Glomerular endothelial cell (primary cell): Measurements from ENCODE around the gene ZBTB17. TPM values are rescaled to one million over a fixed set of nuclear protein-coding genes. Genes with fewer than 3 reads are reported as not detected.

Experiments used
- DNase-seq: peaks from one replicate; pipeline ENCODE4 v3.0.0-alpha.2; 2011; ENCODE audit warnings: low read depth, low spot score; ENCODE audit errors: extremely low read depth
- total RNA-seq: library from RNA; depleted of rRNA; stranded (reverse); fragments of >200 nt; gene quantifications from 2 replicates; pipeline ENCODE4 v1.2.3, GENCODE V29; 2015

The ZBTB17 gene
- total RNA-seq, 1 donor from 2014 or later, result 35.6 TPM

GRCh38 chr1:15962671-15963362, 13.1 kb downstream of the ZBTB17 start:
- no peak for DNase-seq

GRCh38 chr1:15962176-15962575, 13.7 kb downstream of the ZBTB17 start:
- DNase-seq, result no peak

DNA sequence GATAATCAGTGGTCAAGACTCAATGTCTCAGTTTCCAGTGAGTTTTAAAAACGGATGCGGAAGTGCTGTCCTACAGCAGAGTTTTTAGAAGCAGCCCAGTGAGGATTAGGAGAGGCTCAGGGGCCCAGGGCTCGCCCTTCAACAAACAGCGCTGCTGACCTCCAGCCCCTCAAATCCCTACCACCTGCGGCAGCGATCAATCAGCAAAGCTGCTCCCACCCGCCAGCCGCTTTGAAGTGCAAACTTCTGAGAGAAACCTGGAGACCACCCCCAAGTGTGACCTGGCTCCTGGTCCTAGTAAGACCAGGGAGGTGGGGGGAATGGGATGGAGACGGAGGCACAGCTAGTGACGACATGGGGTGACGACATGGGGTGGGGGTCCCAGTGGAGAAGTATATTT, 14.4 kb downstream of the ZBTB17 start:
- DNase-seq, result no peak

DNA sequence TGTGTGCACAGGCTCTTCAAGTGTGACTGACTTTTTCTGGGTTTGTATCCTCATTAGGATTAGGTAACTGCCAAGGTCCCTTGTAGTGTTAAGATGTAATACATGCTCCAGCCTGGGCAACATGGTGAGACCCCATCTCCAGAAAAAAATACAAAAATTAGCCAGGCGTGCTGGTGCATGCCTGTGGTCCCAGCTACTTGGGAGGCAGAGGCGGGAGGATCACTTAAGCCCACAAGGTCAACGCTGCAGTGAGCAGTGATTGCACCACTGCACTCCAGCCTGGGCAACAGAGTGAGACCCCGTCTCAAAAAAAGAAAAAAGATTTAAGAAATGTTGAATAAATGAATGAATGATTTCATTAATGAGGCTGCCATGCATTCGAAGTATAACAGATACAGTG, 15.1 kb downstream of the ZBTB17 start:
- DNase-seq, result no peak

GRCh38 chr1:15959827-15960446, 16.0 kb downstream of the ZBTB17 start:
- no peak for DNase-seq

DNA sequence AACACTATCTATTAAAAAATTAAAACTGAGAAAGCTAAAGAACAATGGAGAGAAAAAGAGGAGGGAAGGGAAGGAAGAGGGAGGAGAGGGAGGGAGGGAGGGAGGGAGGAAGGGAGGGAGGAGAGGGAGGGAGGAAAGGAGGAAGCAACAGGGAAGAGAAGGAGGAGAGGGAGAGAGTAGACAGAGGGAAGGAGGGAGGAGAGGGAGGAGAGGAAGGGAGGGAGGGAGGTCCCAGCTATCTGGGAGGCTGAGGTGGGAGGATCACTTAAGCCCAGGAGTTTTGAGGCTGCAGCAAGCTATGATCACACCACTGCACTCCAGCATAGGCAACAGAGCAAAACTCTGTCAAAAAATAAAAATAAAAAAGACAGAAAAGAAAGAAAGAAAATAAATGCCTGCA, 16.5 kb downstream of the ZBTB17 start:
- DNase-seq, result no peak

- DNase-seq, result no peak
These were observed 17.1 kb downstream of the ZBTB17 start for GRCh38 chr1:15958793-15959192.

GRCh38 chr1:15958111-15958510, 17.8 kb downstream of the ZBTB17 start:
- DNase-seq, result no peak

GRCh38 chr1:15957221-15958095, 18.4 kb downstream of the ZBTB17 start:
- no peak for DNase-seq

GRCh38 chr1:15956150-15956549, 19.8 kb downstream of the ZBTB17 start:
- DNase-seq, result no peak

DNA sequence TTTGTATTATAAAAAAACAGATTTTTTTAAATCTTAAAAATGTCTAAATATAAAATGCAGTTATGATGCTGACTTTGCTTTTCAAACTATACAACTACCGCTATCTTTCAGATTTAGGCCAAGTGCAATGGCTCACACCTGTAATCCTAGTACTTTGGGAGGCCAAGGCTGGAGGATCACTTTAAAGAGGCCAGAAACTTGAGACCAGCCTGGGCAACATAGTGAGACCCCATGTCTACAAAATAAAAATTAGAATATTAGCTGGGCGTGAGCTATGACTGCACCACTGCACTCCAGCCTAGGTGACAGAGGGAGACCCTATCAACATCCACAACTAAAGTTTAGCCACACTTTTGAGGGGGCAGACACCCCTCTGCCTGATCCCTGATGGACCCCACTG, 20.3 kb downstream of the ZBTB17 start:
- DNase-seq, result no peak

DNA sequence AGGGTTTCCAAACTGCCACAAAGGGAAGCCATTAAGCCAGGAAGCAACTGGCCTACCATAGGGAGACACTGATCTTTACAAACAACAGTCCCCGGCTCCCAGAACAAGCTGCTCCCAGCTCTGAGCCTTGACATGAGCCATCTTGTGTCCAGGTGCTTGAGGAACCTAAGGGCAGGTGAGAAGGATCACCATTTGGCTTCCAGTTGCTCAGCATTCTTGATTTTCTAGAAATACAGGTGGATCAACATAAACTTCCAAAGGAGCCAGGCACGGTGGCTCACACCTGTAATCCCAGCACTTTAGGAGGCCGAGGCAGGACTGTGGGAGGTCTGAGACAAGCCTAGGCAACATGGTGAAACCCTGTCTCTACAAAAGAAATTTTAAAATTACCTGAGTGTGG, 21.6 kb downstream of the ZBTB17 start:
- no peak for DNase-seq

DNA sequence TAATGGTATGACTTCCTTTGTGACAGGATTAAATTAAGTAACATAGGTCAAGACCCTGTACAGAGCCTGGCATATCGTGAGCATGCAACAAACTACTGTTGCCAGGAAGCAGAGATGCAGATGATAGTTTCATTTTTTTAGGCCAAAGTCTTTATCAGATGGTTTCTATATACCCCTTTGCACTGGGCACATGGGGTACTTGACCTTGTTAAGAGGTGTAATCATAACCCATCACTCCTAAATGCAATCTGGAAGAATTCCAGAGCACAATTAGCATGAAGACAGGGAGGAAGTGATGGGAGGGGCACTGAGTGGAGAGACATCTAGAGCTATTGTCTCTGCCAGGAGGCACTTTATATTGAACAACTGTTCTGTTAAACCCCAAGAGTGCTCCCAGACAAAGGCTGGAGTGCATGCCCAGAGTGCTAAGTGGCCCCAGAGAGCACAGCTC, 22.1 kb downstream of the ZBTB17 start:
- no peak for DNase-seq

- no peak for DNase-seq
These were observed 22.6 kb downstream of the ZBTB17 start for GRCh38 chr1:15953294-15953771.

DNA sequence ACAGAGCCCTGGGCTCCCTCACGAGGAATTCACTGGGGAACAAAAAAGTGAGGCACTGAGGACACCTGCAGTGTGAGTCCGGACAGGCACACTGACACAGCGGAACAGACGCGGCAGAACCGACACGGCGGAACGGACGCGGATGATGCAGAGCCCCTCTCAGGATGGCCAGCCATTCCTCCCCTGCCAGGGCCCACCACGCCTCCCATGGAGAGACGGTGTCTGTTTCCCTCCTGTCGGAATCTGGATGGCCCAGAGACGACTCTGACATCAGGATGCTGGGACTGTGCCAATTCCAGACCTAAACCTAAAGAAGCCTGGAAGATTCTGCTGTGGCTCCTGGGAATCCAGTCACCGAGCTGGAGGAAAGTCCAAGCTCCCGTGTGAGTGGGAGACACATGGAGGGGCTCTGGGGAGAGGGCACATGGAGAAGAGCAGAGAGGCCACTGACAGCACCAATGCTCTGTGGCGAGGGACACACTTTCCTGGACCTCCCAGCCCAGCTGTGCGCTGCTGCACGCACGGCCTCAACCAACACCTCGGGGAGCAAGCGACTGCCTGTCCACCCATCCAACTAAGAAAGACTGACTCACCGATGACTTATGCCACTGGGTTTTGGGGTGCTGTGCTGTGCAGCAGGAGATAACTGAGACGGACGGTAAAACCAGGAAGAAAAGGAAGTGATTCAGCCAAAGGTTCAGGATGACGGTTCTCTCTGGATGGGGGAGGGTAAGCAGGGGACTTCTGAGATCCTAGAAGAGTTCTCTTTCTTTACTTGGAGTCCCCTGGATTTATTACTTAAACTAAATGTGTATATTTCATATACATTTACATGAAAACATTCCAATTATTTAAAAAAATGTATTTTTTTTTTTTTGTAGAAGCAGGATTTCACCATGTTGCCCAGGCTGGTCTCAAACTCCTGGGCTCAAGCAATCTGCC, 23.3 kb downstream of the ZBTB17 start:
- DNase-seq, result no peak

DNA sequence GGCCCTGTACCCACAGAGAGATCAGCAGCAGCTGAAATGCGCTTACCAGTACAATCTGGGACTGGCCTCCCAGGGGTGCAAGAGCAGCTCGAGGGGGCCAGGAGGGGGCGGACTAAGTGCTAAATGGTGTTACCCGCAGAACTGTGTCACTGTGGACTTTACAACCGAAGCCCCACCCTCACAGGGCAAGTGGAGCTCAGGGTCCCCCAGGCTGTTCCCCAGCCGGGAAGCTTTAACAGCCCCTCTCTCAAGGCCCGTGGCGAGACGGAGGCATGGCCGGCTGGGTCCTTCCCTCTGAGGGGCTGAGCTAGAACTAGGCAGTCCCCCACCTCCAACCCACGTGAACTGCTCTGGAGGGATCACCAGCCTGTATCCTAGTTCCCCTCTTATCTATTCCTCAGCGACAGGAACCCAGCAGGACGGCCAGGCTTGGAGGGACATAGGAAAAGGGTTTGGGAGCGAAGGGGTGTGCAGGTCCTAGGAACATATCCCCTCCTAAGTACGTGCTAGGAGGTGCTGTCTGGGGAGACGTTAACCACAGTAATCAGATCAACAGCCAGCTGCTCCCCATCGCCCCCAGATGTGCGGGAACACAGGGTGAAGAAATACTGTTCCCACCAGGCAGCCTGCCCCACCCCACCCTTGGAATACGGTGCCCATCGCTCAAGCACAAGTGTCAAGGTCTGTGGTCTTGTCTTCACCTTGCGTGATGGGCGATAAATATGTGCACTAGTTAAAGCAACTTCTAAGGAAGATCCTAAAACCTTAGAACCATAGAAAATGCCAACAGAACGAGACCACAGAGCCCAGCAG, 24.4 kb downstream of the ZBTB17 start:
- DNase-seq, result no peak

GRCh38 chr1:15950763-15951295, 25.1 kb downstream of the ZBTB17 start:
- DNase-seq, result no peak

GRCh38 chr1:15950302-15950701, 25.6 kb downstream of the ZBTB17 start:
- no peak for DNase-seq
